Ascending aorta (tissue), 2 donors: ENCODE results near the gene SYCN. TPM values are rescaled to one million over a fixed set of nuclear protein-coding genes. Genes with fewer than 3 reads are reported as not detected.

Experiments
- DNase-seq, 2 donors: peaks; one replicate each; pipeline ENCODE4 v3.0.0-alpha.2; 2019; ENCODE audit warnings: low spot score in 2 of 2
- H3K27ac ChIP-seq, 2 donors: fragments of 200-600 bp; sonication (generic); one replicate each; pipeline ENCODE4 v1.5.1; 2016 to 2017; ENCODE audit warnings: mild to moderate bottlenecking in 1 of 2
- H3K27me3 ChIP-seq: fragments of 200-600 bp; sonication (generic); one replicate; pipeline ENCODE4 v1.5.1; 2017
- H3K36me3 ChIP-seq, 2 donors: fragments of 200-600 bp; sonication (generic); one replicate each; pipeline ENCODE4 v1.5.1; 2016
- H3K4me1 ChIP-seq, 2 donors: fragments of 200-600 bp; sonication (generic); one replicate each; pipeline ENCODE4 v1.5.1; 2016 to 2017; ENCODE audit warnings: mild to moderate bottlenecking in 1 of 2
- H3K4me3 ChIP-seq, 2 donors: fragments of 200-600 bp; sonication (generic); one replicate each; pipeline ENCODE4 v1.5.1; 2016 to 2017; ENCODE audit warnings: mild to moderate bottlenecking in 1 of 2
- H3K9me3 ChIP-seq, 2 donors: fragments of 200-600 bp; sonication (generic); one replicate each; pipeline ENCODE4 v1.5.1; 2016
- intact Hi-C: fragments of 100-400 bp; cut with DNase I; formaldehyde crosslinking; loops from one replicate; pipeline ENCODE4 v1.15.1; 2023
- total RNA-seq: library from RNA; depleted of rRNA; stranded (reverse); fragments of >200 nt; gene quantifications from one replicate; pipeline ENCODE4 v1.1.0, GENCODE V29; 2016
- TF ChIP-seq, protein P1 (sequence below), 3 experiments: fragments of 200-600 bp in 2 of 3; fragments of 450-650 bp in 1 of 3; sonication (generic) in 2 of 3; IDR thresholded peaks; one replicate each; pipeline ENCODE4 v1.5.1; 2016 to 2019; ENCODE audit warnings: antibody characterized with exemption in 3 of 3, mild to moderate bottlenecking in 1 of 3, moderate library complexity in 1 of 3

The SYCN gene
- total RNA-seq, 1 donor from 2014 or later: not detected

DNA sequence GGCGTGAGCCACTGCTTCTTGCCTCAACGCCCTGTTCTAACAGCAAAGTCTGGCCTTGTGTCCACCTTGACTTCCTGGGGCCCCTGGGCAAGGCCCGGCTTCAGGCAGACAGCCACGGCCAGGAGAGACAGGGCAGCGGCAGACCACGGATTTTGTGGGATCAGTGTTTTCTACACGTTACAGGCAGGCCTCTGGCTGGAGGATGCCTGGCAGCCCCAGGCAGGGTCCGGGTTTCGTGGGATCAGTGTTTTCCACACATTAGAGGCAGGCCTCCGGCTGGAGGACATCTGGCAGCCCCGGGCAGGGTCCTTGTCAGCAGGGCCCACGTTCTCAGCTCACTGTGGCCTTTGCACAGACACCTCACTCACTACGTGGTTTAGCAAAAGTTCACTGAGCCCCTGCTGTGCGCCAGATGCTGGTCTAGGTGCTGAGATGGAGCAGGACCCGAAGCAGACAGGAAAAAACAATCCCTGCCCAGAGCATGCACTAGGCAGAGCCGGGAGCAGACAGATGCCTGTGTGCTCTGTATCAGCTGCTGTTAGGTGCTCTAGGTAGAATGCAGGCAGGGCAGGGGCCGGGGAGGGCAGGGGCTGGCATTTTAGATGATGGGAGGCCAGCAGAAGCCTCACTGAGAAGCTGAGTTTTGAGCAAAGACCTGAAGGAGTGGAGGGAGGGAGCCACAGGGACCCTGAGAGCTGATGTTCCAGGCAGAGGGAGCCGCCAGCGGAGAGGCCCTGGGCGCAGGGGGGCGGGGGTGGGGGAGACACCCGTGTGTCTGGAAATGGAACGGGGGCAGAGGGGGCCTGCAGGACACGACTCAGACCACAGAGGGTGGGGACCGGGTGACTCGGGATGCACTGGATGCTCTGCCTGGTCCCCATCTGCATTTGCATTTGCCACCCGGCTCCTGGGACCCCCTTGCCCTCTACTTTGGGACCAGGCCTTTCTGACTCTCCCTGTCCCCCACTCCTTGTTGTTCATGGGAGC is 32.3 kb downstream of the SYCN start:
- H3K4me1 ChIP-seq: peaks cover 0 to 11% of the 10 kb centered on the region in 2 donors
- H3K9me3 ChIP-seq: no peaks in the 10 kb centered on the region
- intact Hi-C loops: no loop called here
- DNase-seq: no peak
- no peak overlapping the region for H3K27ac ChIP-seq
- H3K36me3 ChIP-seq: peaks cover 15 to 55% of the 10 kb centered on the region in 2 donors
- no peak overlapping the region for H3K4me3 ChIP-seq
- no peaks in the 10 kb centered on the region for H3K27me3 ChIP-seq
- TF ChIP-seq, protein P1, sequence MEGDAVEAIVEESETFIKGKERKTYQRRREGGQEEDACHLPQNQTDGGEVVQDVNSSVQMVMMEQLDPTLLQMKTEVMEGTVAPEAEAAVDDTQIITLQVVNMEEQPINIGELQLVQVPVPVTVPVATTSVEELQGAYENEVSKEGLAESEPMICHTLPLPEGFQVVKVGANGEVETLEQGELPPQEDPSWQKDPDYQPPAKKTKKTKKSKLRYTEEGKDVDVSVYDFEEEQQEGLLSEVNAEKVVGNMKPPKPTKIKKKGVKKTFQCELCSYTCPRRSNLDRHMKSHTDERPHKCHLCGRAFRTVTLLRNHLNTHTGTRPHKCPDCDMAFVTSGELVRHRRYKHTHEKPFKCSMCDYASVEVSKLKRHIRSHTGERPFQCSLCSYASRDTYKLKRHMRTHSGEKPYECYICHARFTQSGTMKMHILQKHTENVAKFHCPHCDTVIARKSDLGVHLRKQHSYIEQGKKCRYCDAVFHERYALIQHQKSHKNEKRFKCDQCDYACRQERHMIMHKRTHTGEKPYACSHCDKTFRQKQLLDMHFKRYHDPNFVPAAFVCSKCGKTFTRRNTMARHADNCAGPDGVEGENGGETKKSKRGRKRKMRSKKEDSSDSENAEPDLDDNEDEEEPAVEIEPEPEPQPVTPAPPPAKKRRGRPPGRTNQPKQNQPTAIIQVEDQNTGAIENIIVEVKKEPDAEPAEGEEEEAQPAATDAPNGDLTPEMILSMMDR (IDR thresholded peaks at IDR 0.05): no peak

DNA sequence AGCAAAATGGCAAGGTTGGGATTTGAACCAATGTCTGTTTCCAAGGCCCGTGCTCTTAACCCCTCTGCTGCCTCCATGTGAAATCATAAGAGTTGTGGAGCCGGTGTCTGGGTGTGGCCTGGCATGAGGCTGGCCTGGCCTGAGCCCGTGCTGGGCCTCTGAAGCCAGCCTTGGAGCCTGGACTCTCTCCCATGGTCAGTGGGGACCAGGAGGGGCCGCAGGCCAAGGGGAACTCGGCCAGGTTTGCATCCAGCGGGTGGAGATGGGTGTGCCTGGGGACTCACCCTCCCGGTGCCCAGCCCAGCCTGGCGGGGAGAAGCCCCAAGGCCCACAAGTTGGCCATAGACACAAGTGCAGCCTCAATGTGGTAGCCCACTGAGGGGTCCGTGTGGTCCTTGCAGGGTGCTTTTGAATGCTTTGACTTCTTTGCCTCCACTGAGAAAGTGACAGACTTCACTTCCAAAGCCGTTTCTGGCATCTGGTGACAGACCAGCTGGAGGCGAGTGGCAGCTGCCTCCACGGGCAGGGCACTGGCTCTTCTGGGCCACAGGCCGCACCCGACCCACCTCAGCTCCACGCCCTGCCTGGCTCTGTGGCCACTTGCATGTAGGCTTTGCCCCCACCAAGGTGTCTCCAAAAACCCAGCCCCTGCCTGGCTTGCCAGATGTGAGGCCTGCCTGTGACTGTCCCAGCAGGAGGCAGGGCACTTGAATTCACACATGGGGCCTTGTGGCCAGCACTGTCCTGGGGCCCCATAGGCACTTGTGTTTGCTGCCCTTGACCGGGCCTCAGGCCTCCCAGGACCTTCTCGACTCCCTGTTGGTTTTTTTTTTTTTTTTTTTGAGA is 33.5 kb downstream of the SYCN start:
- intact Hi-C loops: no loop called here
- Histone ChIP-seq H3K36me3 (peaks cover 10 to 44% of the 10 kb centered on the region in 2 donors), H3K27me3 (no peaks in the 10 kb centered on the region), H3K27ac (peak overlapping the region; percentile 42 to 49), H3K4me1 (peaks cover 0 to 15% of the 10 kb centered on the region in 2 donors), H3K9me3 (no peaks in the 10 kb centered on the region), H3K4me3 (no peak overlapping the region)
- no peak for DNase-seq
- TF ChIP-seq, protein P1 (IDR thresholded peaks at IDR 0.05): no peak

DNA sequence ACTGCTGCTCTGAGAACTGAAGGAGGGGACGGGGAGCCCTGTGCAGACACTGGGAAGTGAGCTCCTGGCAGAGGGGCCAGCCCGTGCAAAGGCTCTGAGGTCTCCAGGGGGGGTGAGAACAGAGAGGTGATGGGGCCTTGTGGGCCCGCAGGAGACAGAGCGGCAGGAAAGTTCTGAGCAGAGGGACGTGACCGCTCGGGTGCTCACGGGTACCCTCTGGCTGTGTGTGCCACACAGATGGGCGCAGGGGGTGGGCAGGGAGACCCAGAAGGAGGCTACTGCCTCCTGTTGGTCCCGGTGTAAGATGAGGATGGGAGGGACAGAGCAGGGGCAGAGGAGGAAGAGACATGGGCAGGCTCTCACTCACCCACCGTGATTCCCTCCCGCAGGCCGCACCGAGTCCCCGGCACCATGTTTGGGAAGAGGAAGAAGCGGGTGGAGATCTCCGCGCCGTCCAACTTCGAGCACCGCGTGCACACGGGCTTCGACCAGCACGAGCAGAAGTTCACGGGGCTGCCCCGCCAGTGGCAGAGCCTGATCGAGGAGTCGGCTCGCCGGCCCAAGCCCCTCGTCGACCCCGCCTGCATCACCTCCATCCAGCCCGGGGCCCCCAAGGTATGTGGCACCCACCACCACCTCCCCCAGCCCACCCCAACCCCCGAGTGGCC is 34.8 kb downstream of the SYCN start:
- Histone ChIP-seq H3K9me3 (no peaks in the 10 kb centered on the region), H3K4me3 (no peak overlapping the region), H3K4me1 (peaks cover 0 to 15% of the 10 kb centered on the region in 2 donors), H3K27me3 (no peaks in the 10 kb centered on the region), H3K36me3 (peaks cover 3 to 32% of the 10 kb centered on the region in 2 donors), H3K27ac (no peak overlapping the region)
- TF ChIP-seq, protein P1 (IDR thresholded peaks at IDR 0.05): no peak
- no peak for DNase-seq
- intact Hi-C loops: no loop called here

DNA sequence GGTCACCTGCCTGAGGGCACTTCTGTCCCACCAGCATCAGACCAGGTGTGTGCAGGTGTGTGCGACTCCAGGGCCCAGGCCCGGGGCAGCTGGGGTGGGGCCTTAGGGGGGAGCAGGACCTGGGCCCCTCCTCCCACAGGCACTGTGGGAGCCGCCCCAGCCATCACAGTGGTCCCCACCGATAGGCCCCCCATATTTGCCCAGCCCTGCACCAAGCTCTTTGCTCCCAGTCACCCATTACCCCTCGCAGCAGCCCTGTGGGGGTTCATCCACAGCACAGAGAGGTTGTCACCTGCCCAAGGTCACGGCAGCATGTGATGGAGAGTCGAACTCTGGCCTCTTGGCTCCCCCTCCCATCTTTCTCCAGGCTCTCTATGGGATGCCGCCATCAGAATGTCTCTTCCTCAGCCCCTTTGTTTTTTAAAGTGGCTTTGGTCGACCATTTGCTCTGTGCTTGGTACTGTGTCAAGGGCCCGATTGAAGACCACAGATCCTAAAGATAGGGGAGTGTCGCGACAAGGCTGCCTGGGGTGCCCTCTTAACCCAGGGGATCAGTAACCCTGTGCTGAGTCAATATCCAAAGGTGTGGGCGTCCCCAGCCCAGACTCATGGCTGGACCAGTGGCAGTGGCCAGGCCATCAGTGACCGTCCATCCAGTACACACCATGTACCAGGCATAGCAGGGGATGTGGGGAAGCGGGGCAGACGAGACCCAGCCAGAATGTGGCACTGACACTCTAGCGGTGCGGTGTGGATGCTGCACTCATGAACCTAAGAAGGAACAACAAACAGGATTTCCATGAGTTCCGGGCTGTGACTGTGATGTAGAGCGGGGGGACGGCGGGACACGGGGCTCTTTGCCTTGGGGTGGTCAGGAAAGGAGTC is 35.6 kb downstream of the SYCN start:
- intact Hi-C loops: no loop called here
- H3K9me3 ChIP-seq: no peaks in the 10 kb centered on the region
- no peak overlapping the region for H3K27ac ChIP-seq
- DNase-seq: no peak
- no peaks in the 10 kb centered on the region for H3K27me3 ChIP-seq
- H3K36me3 ChIP-seq: peaks cover under 1 to 24% of the 10 kb centered on the region in 2 donors
- no peak overlapping the region for H3K4me3 ChIP-seq
- peaks cover 0 to 15% of the 10 kb centered on the region in 2 donors for H3K4me1 ChIP-seq
- TF ChIP-seq, protein P1 (IDR thresholded peaks at IDR 0.05): no peak
